K562 (cell line): ENCODE measurements around the gene RPTOR. TPM values are rescaled to one million over a fixed set of nuclear protein-coding genes. Genes with fewer than 3 reads are reported as not detected.

Experiments used
- ATF1 ChIP-seq, 2 experiments: fragments of 450-650 bp in 1 of 2; IDR thresholded peaks; 2 replicates each; pipeline ENCODE4 v1.6.1; 2016; ENCODE audit warnings: missing compliant biosample characterization in 1 of 2, missing genetic modification characterization in 1 of 2
- BCOR ChIP-seq: fragments of 450-650 bp; IDR thresholded peaks from 2 replicates; pipeline ENCODE4 v1.6.1; 2016
- HDAC2 ChIP-seq: fragments of 450-650 bp; IDR thresholded peaks from 2 replicates; pipeline ENCODE4 v1.6.1; 2016; ENCODE audit warnings: mild to moderate bottlenecking
- MAZ ChIP-seq, 2 experiments: fragments of 450-650 bp in 1 of 2; sonication (generic) in 1 of 2; formaldehyde crosslinking; IDR thresholded peaks in 1 of 2; conservative IDR thresholded peaks in 1 of 2; 2 replicates each; pipeline versions ENCODE4 v1.4.0 to v1.5.0; 2020; ENCODE audit warnings: mild to moderate bottlenecking in 1 of 2, missing genetic modification reagents in 1 of 2
- NUFIP1 ChIP-seq: fragments of 450-650 bp; IDR thresholded peaks from 2 replicates; pipeline ENCODE4 v1.6.1; 2018; ENCODE audit not compliant: partially characterized antibody
- PHF8 ChIP-seq: fragments of 200-600 bp; sonication (generic); IDR thresholded peaks from 2 replicates; pipeline ENCODE4 v1.6.1; 2012; ENCODE audit warnings: mixed run types, mild to moderate bottlenecking, inconsistent platforms, low read length, moderate library complexity, borderline replicate concordance
- RFX1 ChIP-seq: fragments of 450-650 bp; IDR thresholded peaks from 2 replicates; pipeline ENCODE4 v1.6.1; 2016; ENCODE audit warnings: mild to moderate bottlenecking, moderate library complexity
- RHOXF2B ChIP-seq: fragments of 250-450 bp; sonication (Bioruptor Pico); conservative IDR thresholded peaks from 2 replicates; pipeline ENCODE4 v1.5.1; 2021
- SMARCC2 ChIP-seq: fragments of 450-650 bp; IDR thresholded peaks from 2 replicates; pipeline ENCODE4 v1.6.1; 2017; ENCODE audit warnings: antibody characterized with exemption, moderate library complexity, mild to moderate bottlenecking, low read depth
- ZC3H4 ChIP-seq: sonication (generic); formaldehyde crosslinking; IDR thresholded peaks from 2 replicates; pipeline ENCODE4 v1.9.0; 2021; ENCODE audit warnings: missing genetic modification reagents, borderline replicate concordance
- ZNF121 ChIP-seq: sonication (generic); formaldehyde crosslinking; conservative IDR thresholded peaks from 2 replicates; pipeline ENCODE4 v1.8.0; 2022; ENCODE audit warnings: missing genetic modification reagents
- ZNF282 ChIP-seq: sonication (generic); formaldehyde crosslinking; IDR thresholded peaks from 2 replicates; pipeline ENCODE4 v1.8.1; 2023; ENCODE audit warnings: missing genetic modification reagents
- polyA plus RNA-seq, 8 experiments: library from polyadenylated mRNA; depleted of rRNA in 4 of 8; stranded (reverse) in 5 of 8; unstranded in 3 of 8; fragments of >200 nt; fragmentation: Nextera tagmentation in 2 of 8; fragmentation: Illumina TruSeq in 1 of 8; extraction: Ambion mirVana in 2 of 8; extraction: Trizol in 1 of 8; gene quantifications; 2 replicates each; pipeline versions ENCODE4 v1.2.1 to v1.2.3, GENCODE V29; 2011 to 2014; ENCODE audit warnings: inconsistent platforms in 1 of 8, missing spikeins in 1 of 8
- total RNA-seq, 7 experiments: library from RNA; depleted of rRNA in 6 of 7; stranded (reverse); fragments of >200 nt in 6 of 7; fragmentation: Illumina TruSeq in 2 of 7; extraction: Trizol in 2 of 7; gene quantifications; 2 replicates each; pipeline versions ENCODE4 v1.2.1 to v1.2.3, GENCODE V29; 2011 to 2021; ENCODE audit warnings: low replicate concordance in 1 of 7
- TF ChIP-seq, protein P1 (sequence below): fragments of 200-800 bp; sonication (Bioruptor generic); IDR thresholded peaks from 2 replicates; pipeline ENCODE4 v1.6.1; 2017; ENCODE audit warnings: missing genetic modification characterization, missing compliant biosample characterization
- TF ChIP-seq, protein P2 (sequence below): fragments of 250-450 bp; sonication (Bioruptor Pico); IDR thresholded peaks from 2 replicates; pipeline ENCODE4 v1.8.0; 2021; ENCODE audit warnings: mild to moderate bottlenecking, moderate library complexity
- TF ChIP-seq, protein P3 (sequence below): sonication (generic); formaldehyde crosslinking; IDR thresholded peaks from 2 replicates; pipeline ENCODE4 v1.4.0; 2020; ENCODE audit warnings: mild to moderate bottlenecking, missing genetic modification reagents
- TF ChIP-seq, protein P4 (sequence below), 2 experiments: IDR thresholded peaks; 2 replicates each; pipeline ENCODE4 v1.6.1; 2011; ENCODE audit warnings: borderline replicate concordance in 1 of 2, control low read depth in 1 of 2, low read depth in 1 of 2, low read length in 1 of 2, mild to moderate bottlenecking in 1 of 2, mixed read lengths in 1 of 2, moderate library complexity in 1 of 2; ENCODE audit not compliant: insufficient read depth in 1 of 2, insufficient read length in 1 of 2, poor library complexity in 1 of 2, severe bottlenecking in 1 of 2; ENCODE audit errors: extremely low read depth in 1 of 2

The RPTOR gene
- total and polyA plus RNA-seq, 9 of the 15 experiments (the other 6 are each of a cell fraction or from before 2014, with no cell fraction given): 0.24 to 54.1 (median 10.2) TPM

DNA sequence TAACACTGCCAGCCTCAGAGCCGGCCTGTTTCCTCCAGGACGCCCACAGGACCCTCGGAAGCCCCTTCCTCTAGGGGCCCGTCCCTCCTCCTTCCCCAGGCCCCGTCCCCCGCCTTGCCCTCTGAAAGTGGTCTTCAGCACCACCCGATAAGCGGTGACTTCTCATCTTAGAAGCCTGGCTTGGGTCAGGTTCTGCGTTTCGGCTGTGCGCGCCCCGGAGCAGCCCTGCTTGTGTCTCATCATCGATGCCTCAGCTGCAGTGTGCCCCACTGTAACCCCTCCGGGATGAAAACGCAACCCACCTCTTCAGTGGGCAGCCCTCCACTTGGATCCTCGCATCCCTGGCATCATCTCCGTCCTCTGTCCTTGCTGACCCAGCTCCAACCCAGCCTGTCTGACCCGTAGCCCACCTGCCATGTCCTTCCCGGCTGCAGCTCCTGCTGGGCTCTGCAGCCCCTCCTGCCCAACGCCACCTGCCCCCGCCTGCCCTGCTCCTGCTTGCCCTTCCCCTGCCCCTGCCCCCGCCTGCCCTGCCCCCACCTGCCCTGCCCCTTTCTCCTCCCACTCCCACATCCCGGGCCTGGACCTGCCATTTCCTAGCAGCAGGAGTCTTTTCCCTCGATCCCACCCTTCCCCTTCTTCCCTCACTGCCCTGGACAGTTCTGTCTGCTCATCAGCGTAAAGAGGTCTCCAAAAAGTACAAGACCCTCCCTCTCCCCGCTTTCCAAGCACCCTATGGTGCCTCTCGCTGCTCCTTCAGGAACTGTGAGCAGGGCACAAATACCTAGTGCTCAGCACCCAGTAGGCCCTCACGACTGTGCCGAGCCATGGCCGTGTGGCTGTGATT is 334.5 kb downstream of the RPTOR start (continued):
- TF ChIP-seq NUFIP1: no peak
- TF ChIP-seq, protein P1, sequence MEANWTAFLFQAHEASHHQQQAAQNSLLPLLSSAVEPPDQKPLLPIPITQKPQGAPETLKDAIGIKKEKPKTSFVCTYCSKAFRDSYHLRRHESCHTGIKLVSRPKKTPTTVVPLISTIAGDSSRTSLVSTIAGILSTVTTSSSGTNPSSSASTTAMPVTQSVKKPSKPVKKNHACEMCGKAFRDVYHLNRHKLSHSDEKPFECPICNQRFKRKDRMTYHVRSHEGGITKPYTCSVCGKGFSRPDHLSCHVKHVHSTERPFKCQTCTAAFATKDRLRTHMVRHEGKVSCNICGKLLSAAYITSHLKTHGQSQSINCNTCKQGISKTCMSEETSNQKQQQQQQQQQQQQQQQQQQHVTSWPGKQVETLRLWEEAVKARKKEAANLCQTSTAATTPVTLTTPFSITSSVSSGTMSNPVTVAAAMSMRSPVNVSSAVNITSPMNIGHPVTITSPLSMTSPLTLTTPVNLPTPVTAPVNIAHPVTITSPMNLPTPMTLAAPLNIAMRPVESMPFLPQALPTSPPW (CRISPR knock-in tag): no peak
- no peak for TF ChIP-seq ZC3H4 (CRISPR knock-in tag)
- TF ChIP-seq, protein P2, sequence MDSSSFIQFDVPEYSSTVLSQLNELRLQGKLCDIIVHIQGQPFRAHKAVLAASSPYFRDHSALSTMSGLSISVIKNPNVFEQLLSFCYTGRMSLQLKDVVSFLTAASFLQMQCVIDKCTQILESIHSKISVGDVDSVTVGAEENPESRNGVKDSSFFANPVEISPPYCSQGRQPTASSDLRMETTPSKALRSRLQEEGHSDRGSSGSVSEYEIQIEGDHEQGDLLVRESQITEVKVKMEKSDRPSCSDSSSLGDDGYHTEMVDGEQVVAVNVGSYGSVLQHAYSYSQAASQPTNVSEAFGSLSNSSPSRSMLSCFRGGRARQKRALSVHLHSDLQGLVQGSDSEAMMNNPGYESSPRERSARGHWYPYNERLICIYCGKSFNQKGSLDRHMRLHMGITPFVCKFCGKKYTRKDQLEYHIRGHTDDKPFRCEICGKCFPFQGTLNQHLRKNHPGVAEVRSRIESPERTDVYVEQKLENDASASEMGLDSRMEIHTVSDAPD: no peak
- no peak for TF ChIP-seq RHOXF2B (CRISPR knock-in tag)
- TF ChIP-seq SMARCC2: no peak
- no peak for TF ChIP-seq ZNF121 (CRISPR knock-in tag)
- no peak for TF ChIP-seq MAZ (CRISPR knock-in tag; conservative IDR thresholded peaks at IDR 0.05 in 1 of 2, IDR thresholded peaks at IDR 0.05 in 1 of 2)
- TF ChIP-seq PHF8: no peak
- TF ChIP-seq RFX1: no peak
- no peak for TF ChIP-seq HDAC2
- TF ChIP-seq BCOR: no peak
- TF ChIP-seq ATF1 (CRISPR knock-in tag; IDR thresholded peaks at IDR 0.05): no peak
- TF ChIP-seq ATF1 (tag; IDR thresholded peaks at IDR 0.05): no peak
- TF ChIP-seq, protein P3, sequence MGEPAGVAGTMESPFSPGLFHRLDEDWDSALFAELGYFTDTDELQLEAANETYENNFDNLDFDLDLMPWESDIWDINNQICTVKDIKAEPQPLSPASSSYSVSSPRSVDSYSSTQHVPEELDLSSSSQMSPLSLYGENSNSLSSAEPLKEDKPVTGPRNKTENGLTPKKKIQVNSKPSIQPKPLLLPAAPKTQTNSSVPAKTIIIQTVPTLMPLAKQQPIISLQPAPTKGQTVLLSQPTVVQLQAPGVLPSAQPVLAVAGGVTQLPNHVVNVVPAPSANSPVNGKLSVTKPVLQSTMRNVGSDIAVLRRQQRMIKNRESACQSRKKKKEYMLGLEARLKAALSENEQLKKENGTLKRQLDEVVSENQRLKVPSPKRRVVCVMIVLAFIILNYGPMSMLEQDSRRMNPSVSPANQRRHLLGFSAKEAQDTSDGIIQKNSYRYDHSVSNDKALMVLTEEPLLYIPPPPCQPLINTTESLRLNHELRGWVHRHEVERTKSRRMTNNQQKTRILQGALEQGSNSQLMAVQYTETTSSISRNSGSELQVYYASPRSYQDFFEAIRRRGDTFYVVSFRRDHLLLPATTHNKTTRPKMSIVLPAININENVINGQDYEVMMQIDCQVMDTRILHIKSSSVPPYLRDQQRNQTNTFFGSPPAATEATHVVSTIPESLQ (CRISPR knock-in tag): no peak
- TF ChIP-seq ZNF282 (CRISPR knock-in tag): no peak
- TF ChIP-seq, protein P4, sequence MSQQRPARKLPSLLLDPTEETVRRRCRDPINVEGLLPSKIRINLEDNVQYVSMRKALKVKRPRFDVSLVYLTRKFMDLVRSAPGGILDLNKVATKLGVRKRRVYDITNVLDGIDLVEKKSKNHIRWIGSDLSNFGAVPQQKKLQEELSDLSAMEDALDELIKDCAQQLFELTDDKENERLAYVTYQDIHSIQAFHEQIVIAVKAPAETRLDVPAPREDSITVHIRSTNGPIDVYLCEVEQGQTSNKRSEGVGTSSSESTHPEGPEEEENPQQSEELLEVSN (IDR thresholded peaks at IDR 0.05; ENCODE audit: borderline replicate concordance in 1 of 2, extremely low read depth in 1 of 2, insufficient read depth in 1 of 2, insufficient read length in 1 of 2, low read depth in 1 of 2, low read length in 1 of 2, poor library complexity in 1 of 2, severe bottlenecking in 1 of 2): no peak
- TF ChIP-seq, all 486 proteins: peak for 0
